NCI-H2196 treated with DMSO at 0.1 percent for 48 hours (cell line): ENCODE data around the gene CPXM2.

Experiments used
- DNase-seq: peaks from one replicate; lab custom pipeline; 2025; ENCODE audit not compliant: unreplicated experiment; lab: John Stamatoyannopoulos, UW

Gene CPXM2

DNA sequence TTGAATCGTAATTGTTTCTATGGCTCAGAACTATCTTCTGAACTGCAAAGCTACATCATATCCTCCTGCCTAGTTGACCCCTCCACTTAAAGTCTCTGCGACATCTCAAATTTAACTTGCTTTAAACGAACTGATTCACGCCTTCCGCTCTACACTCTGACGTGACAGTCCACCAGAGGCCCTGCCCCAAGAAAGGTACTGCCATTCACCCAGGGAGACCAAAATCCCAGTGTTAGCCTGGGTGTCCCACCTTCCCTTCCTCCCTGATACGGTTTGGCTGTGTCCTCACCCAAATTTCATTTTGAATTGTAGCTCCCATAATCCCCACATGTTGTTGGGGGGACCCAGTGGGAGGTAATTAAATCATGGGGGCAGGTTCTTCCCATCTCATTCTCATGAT, 90.8 kb downstream of the CPXM2 start:
- no peak for DNase-seq

DNA sequence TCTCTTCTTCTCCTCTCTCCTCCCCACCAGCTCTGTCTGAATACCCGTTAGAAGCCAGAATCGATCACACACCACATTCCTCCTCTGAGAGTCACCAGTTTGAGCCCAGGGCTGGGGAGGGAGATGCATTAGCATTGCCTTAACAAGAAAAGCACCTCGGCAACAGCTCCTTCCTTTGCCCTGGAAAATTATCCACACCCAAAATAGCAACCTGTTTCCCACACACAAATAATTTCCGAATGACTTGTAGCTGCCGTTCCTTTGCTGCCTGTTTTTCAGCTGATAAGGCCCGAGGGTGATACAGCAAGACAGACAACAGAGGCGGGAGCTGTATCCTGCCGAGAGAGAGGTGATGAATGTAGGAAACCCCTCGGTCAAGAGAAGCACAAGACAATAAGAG, 91.3 kb downstream of the CPXM2 start:
- no peak for DNase-seq

DNA sequence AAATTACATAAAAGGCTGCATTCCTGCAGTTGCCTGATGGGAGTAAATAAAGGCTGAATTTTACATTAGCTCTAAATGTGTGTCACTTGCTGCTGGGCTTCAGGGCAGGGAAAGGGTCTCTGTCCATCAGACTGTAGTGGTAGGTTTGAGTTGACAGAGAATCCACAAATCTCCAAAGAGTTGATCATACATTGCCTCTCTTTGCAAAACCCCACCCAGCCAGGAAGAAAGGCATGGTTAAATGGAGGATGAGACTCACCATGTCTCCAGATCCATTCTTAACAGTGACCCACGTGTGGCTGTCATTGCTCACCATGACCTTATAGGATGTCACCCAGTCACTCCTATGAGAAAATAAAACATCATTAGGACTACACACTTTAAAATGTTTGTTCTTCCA, 92.8 kb downstream of the CPXM2 start:
- DNase-seq = no peak

DNA sequence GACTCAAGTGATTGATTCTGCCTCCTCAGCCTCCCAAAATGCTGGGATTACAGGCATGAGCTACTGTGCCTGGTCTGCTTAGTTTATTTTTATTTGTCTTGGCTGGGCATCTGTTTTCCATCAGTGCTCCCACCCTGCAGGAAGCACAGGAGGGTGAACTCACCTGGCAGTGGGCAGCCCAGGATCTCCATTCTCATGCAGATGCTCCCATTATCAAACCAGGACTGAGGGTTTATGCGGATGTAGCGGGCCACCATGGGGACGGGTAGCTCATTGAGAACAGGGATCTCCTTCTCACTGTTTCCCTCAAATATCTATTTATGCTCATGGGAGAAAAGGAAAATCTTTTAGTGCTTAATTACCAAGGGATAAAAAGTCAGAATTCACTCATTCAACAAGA, 93.8 kb downstream of the CPXM2 start:
- no peak for DNase-seq

DNA sequence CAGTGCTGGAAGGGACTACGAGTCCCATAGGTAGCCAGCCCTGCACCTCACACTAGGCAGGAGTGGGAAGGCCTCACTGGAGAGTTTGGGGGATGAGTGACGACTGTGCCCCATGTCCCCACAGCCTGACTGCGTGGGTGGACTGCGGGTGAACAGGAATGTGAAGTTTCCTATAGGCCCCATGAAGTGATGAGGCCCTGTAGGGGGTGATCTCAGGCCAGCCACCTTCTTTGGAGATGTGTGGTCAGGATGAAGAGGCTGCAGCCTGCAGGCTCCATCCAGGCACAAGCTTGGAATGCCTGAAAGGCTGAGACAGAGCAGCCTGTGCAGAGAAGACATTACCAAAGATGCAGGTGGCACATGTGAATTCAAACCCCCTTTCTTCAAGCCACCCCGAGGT, 94.9 kb downstream of the CPXM2 start:
- no peak for DNase-seq

DNA sequence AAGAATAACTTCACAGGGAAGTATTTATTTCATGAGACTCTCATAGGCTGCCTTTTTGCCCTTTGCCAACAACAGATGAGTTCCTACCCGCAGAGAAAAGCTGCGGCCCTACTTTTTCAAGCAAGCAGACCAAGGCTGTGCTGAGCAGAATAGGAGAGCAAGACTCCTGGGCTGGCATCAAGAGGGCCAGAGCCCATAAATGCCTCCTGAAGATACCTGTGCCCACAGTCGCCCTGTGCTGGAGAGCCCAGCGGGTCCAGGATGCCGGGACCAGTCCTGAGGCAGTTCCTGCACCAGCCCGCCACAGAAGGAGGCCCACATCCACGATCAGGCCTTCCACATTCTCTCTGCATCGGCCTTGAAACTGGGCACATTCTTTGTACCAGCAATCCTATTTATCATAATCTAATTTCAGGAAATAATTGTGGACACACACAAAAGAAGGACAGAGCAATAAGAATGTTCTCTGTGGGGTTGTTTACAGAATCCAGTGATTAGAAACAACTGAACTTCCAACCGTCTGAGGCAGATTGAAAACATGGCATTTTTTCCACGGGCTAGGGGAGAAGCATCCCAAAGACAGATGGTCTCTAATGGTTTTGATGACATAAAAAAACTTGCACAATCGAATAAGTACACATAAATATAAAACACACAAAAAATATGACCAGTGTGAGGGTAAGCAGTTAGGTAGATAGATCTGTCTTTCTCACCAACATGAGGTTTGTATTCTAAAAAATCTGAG, 95.6 kb downstream of the CPXM2 start:
- no peak for DNase-seq

DNA sequence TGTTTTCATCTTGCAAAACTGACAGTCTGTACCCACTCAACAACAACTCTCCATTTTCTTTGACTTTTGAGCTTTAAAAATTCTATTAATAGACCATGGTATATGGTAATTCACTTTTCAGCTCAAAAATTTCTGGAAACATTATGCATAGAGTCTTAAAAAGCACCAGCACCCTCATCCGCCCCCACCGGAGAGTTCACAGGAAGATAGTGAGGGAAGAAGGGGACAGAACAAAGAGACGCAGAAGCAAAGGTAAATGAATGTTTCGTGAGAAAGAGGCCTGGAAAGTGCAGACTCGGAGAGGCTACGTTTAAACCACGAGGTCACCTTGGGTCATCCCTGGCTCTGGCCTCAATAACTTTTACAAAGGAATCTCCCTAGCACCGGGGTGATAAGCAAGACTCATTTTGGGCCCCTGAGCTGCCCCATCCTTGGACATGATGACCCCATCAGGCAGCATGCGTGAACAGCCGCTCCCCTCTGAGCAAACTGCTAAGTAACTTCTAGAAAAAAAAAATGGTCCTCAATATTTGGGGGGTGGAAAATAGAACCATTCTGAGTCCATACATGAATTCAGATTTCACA, 96.3 kb downstream of the CPXM2 start:
- DNase-seq = no peak

DNA sequence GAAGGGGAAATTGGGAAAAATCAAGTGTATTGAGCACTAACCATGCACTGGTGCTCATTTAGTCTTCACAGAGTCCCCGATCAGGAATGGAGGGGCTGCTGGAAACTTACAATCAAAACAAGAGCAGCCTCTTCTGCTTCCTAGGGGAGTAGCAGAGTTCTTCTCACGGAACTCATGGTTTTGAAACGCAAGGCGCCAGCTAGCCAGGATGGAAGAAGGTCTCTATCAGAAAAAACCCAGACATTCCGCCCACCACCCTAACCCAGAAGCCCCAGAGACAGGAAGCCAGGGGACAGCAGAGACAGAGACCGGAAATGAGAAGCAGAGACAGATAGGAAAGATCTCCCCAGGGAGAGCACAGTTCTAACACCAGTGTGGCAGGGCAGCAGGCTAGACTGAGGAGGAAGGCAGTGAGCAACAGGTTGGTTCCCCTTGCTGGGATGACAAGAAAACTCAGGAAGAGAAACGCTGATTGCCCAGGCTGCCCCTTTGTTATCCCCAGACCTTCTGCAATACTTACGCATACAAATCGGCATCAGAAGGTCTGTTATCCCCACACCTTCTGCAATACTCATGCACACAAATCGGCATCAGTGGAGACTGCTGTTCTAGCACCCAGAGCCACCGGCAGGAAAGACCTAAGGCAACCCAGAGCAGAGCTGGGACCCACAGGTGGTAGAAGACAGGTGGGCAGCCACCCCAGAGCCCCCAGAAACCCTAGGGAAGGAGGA, 99.2 kb downstream of the CPXM2 start:
- DNase-seq = no peak

DNA sequence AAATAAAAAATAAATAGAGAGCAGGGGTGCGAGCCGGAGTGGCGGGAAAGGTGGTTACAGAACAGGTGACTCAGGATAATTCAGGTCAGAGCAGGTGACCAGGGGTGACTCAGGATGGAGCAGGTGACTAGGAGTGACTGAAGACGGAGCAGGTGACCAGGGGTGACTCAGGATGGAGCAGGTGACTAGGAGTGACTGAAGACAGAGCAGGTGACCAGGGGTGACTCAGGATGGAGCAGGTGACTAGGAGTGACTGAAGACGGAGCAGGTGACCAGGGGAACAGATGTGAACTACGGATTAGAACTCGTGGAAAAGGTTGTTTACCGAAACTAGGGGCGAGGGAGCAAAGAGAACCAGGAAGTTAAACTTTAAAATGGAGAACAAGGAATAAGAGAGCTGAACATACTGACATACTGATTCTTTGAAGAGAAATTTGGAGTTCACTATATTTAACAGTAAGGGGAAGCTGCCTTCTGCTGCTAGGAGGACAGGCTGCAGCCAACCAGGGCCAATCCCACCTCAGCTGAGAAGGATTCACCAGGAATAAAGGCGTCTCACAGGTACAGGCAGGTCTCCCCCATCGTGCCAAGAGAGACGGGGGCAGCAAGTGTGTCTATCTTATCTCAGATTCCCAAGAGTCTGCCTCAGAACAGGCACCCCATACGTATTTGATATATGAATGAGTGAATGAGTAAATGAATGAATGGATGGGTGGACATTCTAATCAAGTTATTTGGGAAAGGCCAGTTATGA, 101.3 kb downstream of the CPXM2 start:
- DNase-seq = no peak

DNA sequence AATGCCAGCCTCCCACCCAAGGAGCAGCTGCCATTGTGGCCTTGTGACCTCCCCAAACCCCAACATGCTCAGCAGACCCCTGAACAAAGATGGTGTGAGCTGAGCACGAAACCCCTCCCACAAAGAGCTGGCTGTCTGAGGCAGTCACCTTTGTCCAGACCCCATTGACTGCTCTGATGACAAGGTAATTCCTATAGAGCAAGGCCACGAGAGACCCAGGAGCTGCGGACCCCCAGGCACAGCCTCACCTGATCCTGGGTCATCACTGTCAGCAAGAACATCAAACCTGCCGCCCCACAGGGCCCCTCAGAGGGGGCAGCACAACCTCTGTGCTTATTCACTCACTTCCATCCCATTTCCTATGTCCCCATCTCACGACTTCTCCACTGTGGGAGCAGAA, 102.6 kb downstream of the CPXM2 start:
- no peak for DNase-seq

DNA sequence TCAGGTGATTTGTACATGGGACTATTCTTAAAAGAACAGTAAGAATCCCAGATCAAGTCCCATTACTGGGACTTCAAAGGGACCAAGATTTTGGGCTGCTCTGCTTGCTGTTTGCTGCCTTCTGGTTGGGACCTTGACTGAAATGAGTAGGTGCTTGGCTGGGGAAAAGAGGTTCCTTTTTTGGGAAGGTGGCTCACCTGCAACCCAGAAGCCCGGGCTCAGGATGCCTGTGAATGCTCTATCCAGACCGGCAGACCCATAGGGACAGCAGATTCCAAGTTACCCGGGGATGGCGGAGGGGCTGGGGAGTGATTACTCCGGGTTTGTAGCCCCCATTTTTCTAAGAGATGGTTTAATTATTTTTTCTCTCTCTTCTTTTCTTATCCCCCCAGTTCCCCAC, 104.0 kb downstream of the CPXM2 start:
- DNase-seq = no peak

DNA sequence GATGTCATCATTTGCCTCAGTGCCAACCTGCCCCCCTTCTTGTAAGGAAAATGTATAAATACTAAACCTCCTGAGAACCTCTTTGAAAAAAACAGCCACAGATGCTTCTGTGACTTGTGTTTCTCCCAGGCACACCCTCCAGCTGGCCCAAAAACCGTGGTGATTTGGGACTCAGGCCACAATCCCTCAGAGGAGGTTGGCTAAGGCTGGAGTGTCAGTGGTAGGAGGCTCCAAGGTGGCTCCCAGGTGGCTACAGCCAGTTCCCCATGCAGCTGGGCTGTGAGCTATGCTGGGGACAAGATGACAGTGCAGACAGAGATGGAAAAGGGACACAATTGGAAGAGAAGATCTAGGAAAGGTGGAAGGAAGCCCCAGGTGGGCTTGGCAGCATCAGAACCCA, 104.7 kb downstream of the CPXM2 start:
- DNase-seq = no peak

DNA sequence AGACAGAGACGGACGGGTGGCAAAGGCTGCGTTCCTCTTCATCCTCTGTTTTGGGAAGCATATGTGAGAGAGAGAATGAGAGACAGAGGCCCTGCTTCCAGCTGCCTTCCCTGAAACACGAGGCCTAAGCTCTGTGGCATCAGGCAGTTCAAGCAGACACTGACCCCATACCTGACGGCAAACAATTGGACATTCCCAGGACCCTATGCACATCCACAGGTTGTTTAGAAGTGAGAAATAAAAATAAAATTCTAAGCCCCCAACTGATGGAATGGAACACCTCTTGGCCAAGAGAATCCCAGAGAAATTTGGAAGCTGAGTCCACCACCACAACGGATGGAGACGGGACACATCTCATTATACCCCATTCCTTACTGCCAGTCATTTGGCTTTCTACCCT, 105.3 kb downstream of the CPXM2 start:
- DNase-seq = no peak

DNA sequence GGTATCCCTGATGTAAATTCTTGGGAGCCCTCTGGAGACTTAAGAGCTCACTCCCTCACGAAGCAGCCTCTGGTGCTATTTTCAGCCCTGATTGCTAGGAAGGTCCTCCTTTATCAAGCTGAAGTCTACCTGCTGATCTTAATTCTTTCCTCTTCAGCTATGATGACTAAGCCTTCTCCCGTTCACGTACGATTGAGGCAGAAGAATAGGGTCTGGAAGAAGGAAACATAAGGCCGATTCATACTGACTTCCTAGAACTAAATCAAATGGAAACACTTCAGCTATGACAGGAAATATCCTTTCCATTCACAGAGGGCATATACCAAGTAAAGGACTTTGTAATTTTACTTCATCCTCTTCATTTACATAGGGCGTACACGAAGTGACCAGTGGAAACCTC, 107.0 kb downstream of the CPXM2 start:
- DNase-seq = no peak

DNA sequence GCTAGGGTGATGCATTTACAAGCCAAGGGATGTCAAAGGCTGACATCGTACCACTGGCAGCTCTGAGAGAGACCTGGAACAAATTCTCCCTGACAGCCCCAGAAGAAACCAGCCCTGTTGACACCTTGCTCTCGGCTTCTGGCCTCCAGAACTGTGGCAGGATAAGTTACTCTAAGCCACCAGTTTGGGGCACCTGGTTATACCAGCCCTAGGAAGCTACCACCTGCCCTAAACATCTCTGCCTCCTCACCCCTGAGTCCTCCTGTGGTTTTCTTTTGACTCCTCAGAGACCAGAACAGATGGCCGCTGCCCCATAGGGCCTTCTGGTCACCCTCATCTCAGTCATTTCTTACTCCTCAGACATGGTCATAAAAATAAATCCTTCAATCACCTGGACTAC, 107.4 kb downstream of the CPXM2 start:
- no peak for DNase-seq

DNA sequence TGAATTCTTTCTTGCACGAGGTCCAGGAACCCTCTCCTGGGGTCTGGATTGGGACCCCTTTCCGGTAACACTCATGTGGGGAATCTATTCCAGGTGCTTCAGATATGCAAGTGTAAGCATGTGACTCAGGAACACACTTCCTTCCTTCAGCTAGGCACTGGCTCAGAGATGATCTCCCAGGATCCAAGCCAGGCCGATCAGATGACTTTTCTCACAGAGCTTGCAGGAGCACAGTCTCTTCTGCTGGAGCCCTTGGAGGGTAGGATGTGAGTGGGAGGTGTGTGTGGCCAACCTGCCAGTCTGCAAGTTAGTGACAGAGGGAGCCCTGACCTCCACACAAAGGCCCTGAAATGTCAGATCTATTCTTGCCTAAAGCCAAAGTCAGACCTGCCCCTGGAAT, 108.3 kb downstream of the CPXM2 start:
- no peak for DNase-seq

DNA sequence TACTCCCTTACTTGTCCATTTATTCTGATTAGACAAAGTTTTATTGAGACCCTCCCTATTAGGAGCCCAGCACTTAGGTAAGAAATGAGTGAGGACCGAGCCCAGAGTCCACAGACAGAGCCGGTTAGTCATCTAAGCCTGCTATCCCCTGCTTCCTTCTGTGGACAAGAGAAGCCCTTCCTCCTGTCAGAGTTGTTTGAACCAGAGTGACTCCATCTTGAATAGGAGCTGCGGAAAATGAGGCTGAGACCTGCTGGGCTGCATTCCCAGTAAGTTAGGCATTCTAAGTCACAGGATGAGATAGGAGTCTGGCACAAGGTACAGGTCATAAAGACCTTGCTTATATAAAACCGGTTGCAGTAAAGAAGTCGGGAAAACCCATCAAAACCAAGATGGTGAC, 109.1 kb downstream of the CPXM2 start:
- no peak for DNase-seq

DNA sequence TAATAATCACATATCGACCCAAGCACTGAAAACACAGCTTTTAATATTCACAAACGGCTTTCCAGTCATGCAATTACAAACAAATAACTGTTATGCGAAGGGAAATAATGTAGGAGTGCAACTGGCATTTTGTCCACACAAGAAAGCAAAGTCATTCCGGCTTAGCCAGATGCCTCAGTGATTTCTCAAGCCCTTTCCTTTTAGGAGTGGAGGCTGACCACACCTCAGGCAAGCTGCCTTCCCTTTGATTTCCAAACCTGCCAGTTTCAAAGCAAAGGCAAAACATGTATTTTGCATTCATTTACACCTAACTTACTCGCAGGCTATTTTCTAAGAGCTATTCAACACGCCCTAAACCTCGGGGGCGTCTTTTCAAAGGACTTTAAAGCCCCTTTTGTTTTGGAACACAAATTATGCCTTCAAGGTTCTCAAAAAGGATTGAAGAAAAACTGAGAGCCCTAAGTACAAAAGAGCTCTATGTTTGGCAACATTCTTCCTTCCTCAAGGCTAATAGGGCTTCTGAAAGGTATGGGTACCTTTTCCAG, 109.6 kb downstream of the CPXM2 start:
- no peak for DNase-seq

DNA sequence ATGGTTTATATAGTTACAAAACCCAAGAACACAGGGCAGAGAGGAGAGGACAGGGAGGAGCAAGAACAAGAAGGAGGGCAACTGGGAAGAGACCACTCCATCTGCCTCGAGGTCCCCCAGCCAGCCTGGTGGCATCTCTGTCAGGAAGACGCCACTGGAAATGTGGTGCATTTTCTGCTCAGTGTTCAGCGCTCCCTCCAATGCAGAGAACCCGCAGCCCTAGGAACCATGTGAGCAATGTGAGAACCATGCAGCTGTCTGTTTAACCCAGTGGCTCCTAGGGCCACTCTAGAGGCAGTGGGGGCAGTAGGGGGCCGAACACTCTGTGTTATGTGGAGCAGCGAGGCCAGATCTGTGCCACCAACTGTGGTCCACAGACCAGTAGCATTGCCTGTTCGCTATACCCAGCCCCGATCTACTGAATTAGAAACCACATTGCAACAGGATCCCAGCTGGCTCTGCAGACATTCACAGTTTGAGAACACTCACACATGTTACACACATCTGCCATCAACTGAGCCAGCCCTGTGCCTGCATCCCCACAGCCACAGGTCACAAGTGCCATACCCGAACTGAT, 110.2 kb downstream of the CPXM2 start:
- no peak for DNase-seq

DNA sequence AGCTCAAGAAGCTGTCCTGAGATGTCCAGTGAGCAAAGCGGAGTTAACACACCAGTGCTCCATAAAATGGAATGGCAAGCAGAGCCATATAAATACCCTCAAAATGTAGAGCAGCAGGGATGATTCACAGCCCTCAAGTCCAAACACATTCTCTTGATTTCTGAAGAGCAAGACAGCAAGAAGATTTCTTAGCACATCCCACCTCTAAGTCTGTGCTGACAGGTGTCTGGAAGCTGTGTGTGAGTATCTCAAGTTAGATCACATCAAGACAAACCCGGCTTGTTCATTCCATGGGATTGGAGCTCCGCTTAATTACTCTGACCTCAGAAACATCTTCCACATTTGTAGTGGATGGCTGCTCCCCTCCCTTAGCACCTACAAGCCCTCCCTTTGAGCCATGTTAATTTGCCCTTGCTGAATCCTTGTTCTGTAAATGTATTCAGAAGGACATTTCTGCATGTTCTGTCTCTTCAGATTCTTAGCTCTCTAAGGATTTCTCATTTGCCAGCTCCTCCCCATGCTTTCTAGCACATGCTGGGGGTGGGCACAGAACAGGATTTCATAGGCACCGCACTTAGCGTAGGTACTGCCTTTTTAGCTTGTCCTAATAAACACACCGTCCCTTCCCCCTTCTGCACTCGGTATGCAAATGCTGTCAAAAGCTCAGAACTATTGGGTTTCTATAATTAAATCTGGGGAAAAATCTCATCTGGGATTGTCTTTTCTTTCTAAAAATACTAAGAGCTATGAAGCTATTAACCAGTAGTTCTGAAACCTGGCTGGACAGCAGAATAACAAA, 112.7 kb downstream of the CPXM2 start:
- DNase-seq = no peak
